GM21381 (cell line): ENCODE data around the gene PIM3.

Experiments
- ATAC-seq: cut with Tn5 transposase; IDR thresholded peaks from one replicate; pipeline ENCODE4 v1.9.1; 2021; ENCODE audit warnings: mild to moderate bottlenecking, moderate library complexity; ENCODE audit not compliant: unreplicated experiment

The PIM3 gene

DNA sequence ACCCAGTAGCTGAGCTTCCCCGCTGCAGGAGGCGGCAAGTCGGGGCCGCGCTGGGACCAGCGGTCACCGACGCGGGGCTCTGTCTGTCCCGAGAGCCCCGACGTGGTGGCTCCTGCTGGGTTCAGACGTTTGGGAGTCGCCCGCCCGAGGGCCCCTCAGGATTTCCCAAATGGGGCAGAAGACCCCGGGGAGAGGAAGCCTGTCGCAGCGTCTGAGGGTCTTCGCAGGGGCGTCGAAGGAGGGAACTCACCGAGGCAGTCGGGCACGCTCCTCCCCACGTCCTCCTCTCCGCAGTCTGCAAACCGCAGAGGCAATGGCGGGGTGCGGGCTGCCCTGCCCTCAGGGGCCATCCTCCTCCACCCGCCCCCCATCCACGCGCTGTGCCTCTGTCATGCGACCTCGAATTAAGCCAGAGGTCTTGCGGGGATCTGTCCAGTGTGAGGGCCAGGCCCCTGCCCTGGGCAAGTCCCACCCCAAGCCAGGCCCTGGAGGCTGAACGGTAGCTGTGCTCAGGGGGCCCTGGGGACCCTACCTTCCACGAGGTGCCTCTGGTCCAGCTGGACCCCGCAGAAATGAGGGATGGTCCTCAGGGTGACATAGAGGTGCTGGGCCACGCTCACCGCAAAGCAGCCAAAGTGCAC lies 39.5 kb downstream of the PIM3 start:
- ATAC-seq, result no peak

- no peak for ATAC-seq
Observed at GRCh38 chr22:50000587-50001387, 40.2 kb downstream of the PIM3 start.

- no peak for ATAC-seq
Observed at GRCh38 chr22:50001388-50002231, 41.0 kb downstream of the PIM3 start.

DNA sequence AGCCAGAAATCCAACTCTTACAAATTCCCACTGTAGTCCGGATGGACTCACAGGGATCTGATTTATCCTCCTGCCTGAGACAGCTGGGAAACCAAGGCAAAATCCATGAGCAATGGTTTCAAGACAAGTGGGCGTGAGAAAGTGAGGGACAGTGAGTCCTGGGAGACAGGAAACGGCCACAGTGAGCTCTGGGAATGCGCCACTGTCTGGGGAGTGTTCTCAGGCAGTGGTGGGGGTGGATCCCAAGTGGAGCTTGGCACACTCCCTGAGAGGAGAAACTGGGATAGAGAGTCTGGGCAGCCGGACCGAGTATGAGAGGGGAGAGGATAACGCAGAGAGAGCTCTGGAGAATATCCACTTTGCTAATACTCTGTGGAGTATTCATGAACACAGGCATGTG lies 42.2 kb downstream of the PIM3 start:
- no peak for ATAC-seq

GRCh38 chr22:50004918-50005317 lies 44.3 kb downstream of the PIM3 start:
- ATAC-seq, result no peak

DNA sequence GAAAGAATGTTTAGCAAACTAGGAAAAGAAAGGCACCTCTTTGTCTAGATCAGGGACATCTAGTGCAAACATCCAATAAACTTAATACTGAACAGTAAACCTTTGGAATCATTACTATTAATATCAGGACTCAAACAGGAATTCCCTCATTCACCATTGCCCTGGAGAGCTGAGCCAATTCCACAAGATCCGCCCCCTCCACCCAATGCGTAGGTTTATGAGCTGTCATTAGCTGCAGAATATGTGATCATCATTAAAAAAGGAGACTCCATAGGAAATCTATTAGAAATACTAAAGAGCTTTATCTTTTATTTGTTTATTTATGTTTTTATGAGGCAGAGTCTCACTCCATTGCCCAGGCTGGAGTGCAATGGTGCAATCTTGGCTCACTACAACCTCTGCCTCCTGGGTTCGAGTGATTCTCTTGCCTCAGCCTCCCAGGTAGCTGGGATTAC lies 46.5 kb downstream of the PIM3 start:
- no peak for ATAC-seq

GRCh38 chr22:50008151-50009040 lies 47.8 kb downstream of the PIM3 start:
- ATAC-seq, result no peak

DNA sequence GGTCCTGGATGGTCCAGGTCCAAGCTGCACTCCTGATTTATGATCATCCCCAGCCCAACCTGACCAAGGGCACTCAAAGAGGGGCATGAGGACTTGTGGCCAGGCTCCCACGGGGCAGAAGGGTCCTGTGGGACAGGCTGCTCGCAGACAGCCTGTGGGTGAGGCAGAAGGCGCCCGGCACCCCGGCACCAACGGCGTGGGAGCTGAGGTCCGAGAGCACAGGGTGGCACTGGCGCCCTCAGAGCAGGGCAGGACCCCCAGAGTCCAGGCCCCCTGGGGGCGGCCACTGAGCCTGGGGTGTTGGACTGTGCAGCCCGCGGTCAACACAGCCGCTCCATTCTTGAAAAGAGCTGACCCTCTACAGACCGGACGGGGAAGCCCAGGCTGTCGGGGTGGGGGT lies 48.7 kb downstream of the PIM3 start:
- ATAC-seq, result no peak

DNA sequence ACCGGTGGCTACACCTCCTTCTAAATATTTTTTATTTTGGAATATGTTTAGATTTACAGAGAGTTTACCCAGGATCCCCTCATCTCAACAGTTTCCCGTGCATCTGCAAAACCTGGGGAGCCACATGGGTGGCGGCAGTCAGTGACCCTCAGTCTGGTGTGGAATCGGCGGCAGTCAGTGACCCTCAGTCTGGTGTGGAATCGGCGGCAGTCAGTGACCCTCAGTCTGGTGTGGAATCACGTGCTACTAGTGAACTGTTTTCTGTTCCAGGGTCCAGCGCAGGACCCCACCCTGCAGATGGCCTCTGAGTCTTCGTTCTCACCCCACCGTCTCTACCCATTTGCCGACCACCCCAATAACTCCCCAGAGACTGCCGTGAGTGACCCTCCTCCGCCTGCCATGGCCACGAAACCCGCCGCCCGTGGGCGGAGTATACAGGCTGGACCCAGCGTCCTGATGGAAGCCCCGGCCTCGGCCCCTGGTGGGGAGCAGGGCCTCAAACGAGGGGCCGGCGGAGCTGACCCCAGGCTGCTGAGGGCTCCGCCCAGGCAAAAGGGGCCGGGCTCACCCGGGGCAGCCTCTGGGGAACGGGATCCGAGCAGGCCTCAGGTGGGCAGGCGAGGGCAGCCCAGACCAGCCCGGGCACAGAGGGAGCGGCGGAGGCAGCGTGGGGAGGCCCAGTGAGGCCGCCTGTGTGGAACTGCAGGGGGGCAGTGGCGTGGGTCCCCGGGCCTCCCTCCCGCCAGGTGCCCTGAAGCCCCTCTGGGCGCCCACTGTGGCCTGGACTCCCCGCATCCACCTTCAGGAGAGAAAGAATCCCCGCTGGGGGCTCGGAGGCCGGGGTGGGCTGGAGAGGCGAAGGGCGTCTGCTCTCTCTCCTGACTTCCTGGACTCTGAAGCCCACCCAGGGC lies 49.4 kb downstream of the PIM3 start:
- ATAC-seq, result no peak

DNA sequence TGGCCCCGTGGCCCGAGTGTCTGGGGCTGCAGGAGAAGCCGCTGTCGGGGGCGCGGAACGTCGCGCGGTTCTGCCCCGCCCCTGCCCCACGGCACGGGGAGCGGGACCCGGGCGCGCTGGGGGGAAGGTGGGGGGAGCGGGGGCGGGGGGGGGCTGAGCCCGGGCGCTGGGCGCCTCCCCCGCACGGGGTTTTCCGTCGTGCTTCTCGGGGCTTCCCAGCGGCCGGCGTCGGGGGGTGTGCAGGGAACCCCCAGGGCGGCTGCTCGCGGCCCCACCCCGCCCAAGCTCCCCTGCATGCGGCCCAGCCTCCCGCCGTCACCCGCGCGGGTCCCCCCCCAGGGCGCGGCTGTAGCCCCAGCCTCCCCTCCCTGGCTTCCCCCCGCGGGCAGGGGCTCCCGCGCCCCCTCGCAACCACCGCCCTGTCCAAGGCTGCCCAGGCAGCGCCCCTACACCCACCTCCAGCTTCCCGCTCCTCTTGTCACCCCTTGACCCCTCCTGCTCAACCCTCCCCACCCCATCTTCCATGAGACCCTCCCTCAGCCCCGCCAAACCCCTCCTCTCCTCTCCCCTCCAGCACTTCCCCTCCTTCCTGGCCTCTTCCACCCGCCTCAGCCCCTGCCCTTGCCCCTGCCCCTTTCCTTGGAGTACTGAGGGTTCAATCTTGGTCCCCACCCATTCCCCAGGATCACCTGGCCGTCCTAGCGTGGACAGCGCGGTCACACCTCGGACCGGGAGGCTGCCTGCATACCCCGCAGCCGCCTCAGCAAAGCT lies 50.3 kb downstream of the PIM3 start:
- ATAC-seq, result no peak

GRCh38 chr22:50011447-50012210 lies 51.1 kb downstream of the PIM3 start:
- ATAC-seq, result no peak

GRCh38 chr22:50012211-50013181 lies 51.9 kb downstream of the PIM3 start, which contains the start of gene IL17REL:
TSS of gene IL17REL (minus strand) at chr22:50012765. CDS start at chr22:50012646, 119 bp downstream.
- ATAC-seq, result no peak
